Activated CD8-positive, alpha-beta memory T cell treated with anti-CD3 and anti-CD28 coated beads for 4 hours (primary cell): ENCODE measurements around the gene TNRC6A.
"Not testable (repeated sequence)": the region's sequence is repeated elsewhere in the genome, so short reads cannot be mapped to it uniquely, and the experiment has no call there.

ENCODE experiments used
- DNase-seq, 2 donors: peaks; one replicate each; pipeline ENCODE4 v3.0.0-alpha.2; 2020; ENCODE audit warnings: low read depth in 2 of 2

TNRC6A gene

GRCh38 chr16:24815021-24815420, 85.6 kb downstream of the TNRC6A start:
- no peak for DNase-seq

- no peak for DNase-seq
Measured at GRCh38 chr16:24816688-24817087, 87.2 kb downstream of the TNRC6A start.

- no peak for DNase-seq
Measured at GRCh38 chr16:24819462-24820040, 90.1 kb downstream of the TNRC6A start.

- no peak for DNase-seq
Measured at GRCh38 chr16:24820522-24820921, 91.1 kb downstream of the TNRC6A start.

GRCh38 chr16:24821129-24821528, 91.7 kb downstream of the TNRC6A start:
- no peak for DNase-seq

GRCh38 chr16:24822542-24822941, 93.1 kb downstream of the TNRC6A start:
- DNase-seq = no peak

GRCh38 chr16:24822974-24823373, 93.5 kb downstream of the TNRC6A start:
- no peak for DNase-seq

- no peak for DNase-seq
Measured at GRCh38 chr16:24825696-24826095, 96.2 kb downstream of the TNRC6A start.

- DNase-seq = no peak
Measured at GRCh38 chr16:24826096-24826690, 96.7 kb downstream of the TNRC6A start.

- no peak for DNase-seq
Measured at GRCh38 chr16:24826817-24827566, 97.5 kb downstream of the TNRC6A start.

GRCh38 chr16:24829153-24829552, 99.7 kb downstream of the TNRC6A start:
- DNase-seq = no peak

GRCh38 chr16:24833352-24833751, 103.9 kb downstream of the TNRC6A start:
- no peak for DNase-seq

GRCh38 chr16:24834459-24835335, 105.2 kb downstream of the TNRC6A start:
- no peak for DNase-seq

GRCh38 chr16:24836836-24837235, 107.4 kb downstream of the TNRC6A start:
- DNase-seq = no peak

GRCh38 chr16:24837969-24838368, 108.5 kb downstream of the TNRC6A start:
- no peak for DNase-seq

- DNase-seq = no peak
Measured at GRCh38 chr16:24838554-24839266, 109.3 kb downstream of the TNRC6A start.

GRCh38 chr16:24839347-24839972, 110.0 kb downstream of the TNRC6A start:
- DNase-seq = no peak

- DNase-seq = no peak
Measured at GRCh38 chr16:24841291-24841690, 111.8 kb downstream of the TNRC6A start.

- no peak for DNase-seq
Measured at GRCh38 chr16:24844101-24845030, 114.9 kb downstream of the TNRC6A start.

- not testable (repeated sequence) for DNase-seq
Measured at GRCh38 chr16:24845031-24845365, 115.5 kb downstream of the TNRC6A start.
